Measurements from ENCODE around the gene PHTF1. TPM values are rescaled to one million over a fixed set of nuclear protein-coding genes. Genes with fewer than 3 reads are reported as not detected.

Gene PHTF1
- total and polyA plus RNA-seq, 9 donors: 4.5 to 28.6 (median 9.7) TPM

GRCh38 chr1:113691184-113691583, 68.1 kb downstream of the PHTF1 start:
- DNase-seq: no peak
- Histone ChIP-seq H3K27ac (no peak overlapping the region), H3K27me3 (no peaks in the 10 kb centered on the region), H3K4me3 (no peak overlapping the region), H3K9me3 (no peaks in the 10 kb centered on the region), H3K4me1 (ENCODE audit: insufficient read depth) (no peaks in the 10 kb centered on the region), H3K36me3 (no peaks in the 10 kb centered on the region)
- WGBS, 3 donors: 92 to 96% (median 94%) methylated on average over 2 of the region's 2 CpGs
- intact Hi-C loops (cut with DNase I): no loop called here
- TF ChIP-seq, protein P1, sequence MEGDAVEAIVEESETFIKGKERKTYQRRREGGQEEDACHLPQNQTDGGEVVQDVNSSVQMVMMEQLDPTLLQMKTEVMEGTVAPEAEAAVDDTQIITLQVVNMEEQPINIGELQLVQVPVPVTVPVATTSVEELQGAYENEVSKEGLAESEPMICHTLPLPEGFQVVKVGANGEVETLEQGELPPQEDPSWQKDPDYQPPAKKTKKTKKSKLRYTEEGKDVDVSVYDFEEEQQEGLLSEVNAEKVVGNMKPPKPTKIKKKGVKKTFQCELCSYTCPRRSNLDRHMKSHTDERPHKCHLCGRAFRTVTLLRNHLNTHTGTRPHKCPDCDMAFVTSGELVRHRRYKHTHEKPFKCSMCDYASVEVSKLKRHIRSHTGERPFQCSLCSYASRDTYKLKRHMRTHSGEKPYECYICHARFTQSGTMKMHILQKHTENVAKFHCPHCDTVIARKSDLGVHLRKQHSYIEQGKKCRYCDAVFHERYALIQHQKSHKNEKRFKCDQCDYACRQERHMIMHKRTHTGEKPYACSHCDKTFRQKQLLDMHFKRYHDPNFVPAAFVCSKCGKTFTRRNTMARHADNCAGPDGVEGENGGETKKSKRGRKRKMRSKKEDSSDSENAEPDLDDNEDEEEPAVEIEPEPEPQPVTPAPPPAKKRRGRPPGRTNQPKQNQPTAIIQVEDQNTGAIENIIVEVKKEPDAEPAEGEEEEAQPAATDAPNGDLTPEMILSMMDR (IDR thresholded peaks at IDR 0.05): no peak
- no peak for TF ChIP-seq EP300 (IDR thresholded peaks at IDR 0.05)
- TF ChIP-seq POLR2A (IDR thresholded peaks at IDR 0.05): no peak

GRCh38 chr1:113686891-113687618, 72.2 kb downstream of the PHTF1 start:
- intact Hi-C loops (cut with DNase I): loop anchor here in 1 of 4 donors (10.0 kb wide), 2 partner anchors 218 to 542 kb away; partner anchors contain the start of genes AP4B1 and DCLRE1B
- H3K27me3 ChIP-seq: no peaks in the 10 kb centered on the region
- H3K36me3 ChIP-seq: no peaks in the 10 kb centered on the region
- peaks cover 3% of the 10 kb centered on the region for H3K4me1 ChIP-seq (ENCODE audit: insufficient read depth)
- 84% methylated on average over 3 of the region's 3 CpGs for WGBS, 3 donors
- no peak overlapping the region for H3K4me3 ChIP-seq
- no peak overlapping the region for H3K27ac ChIP-seq
- DNase-seq: no peak
- TF ChIP-seq EP300 (IDR thresholded peaks at IDR 0.05) (no peak), POLR2A (IDR thresholded peaks at IDR 0.05) (no peak)
- TF ChIP-seq, protein P1 (IDR thresholded peaks at IDR 0.05): no peak
- H3K9me3 ChIP-seq: no peaks in the 10 kb centered on the region

- peak overlapping the region; percentile 48 to 74 for H3K27ac ChIP-seq
- peaks cover 3% of the 10 kb centered on the region for H3K4me1 ChIP-seq (ENCODE audit: insufficient read depth)
- peak; percentile 73 to 87 (median 77) for DNase-seq
- H3K36me3 ChIP-seq: no peaks in the 10 kb centered on the region
- 11 to 24% (median 12%) methylated on average over 6 of the region's 6 CpGs for WGBS, 3 donors
- no peak overlapping the region for H3K4me3 ChIP-seq
- intact Hi-C loops (cut with DNase I): loop anchor here in 2 of 4 donors (5.0 to 10.0 kb wide), 4 partner anchors 221 to 1977 kb away; partner anchors contain the start of genes AP4B1 (in 1 of the 2) and DCLRE1B (in 1 of the 2)
- H3K9me3 ChIP-seq: no peaks in the 10 kb centered on the region
- H3K27me3 ChIP-seq: no peaks in the 10 kb centered on the region
- no peak for TF ChIP-seq POLR2A (IDR thresholded peaks at IDR 0.05)
- TF ChIP-seq, protein P1 (IDR thresholded peaks at IDR 0.05): no peak
Measured at GRCh38 chr1:113684153-113684541, 75.1 kb downstream of the PHTF1 start.

DNA sequence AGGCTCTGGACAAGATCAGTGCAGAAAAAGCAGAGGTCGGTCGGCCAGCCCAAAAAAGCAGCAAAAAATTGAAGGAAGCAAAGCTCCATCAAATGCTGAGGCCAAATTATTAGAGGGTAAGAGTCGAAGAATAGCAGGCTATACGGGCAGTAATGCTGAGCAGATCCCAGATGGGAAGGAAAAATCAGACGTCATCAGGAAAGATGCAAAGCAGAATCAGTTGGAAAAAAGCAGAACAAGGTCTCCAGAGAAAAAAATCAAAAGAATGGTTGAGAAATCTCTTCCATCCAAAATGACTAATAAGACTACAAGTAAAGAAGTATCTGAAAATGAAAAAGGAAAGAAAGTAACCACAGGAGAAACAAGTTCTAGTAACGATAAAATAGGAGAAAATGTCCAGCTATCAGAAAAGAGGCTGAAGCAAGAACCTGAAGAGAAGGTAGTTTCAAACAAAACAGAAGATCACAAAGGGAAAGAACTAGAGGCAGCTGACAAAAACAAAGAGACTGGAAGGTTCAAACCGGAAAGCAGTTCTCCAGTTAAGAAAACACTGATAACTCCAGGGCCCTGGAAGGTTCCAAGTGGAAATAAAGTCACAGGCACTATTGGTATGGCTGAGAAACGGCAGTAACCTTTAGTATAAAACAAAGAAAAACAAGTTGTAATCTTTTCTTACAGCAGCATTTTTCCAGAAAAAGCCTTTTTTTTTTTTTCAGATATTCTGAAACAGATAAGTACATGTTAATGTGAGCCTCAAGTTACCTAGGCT, 75.7 kb downstream of the PHTF1 start:
- H3K9me3 ChIP-seq: no peaks in the 10 kb centered on the region
- intact Hi-C loops (cut with DNase I): loop anchor here in 2 of 4 donors (5.0 to 10.0 kb wide), 4 partner anchors 221 to 1976 kb away; partner anchors contain the start of genes AP4B1 (in 1 of the 2) and DCLRE1B (in 1 of the 2)
- no peak overlapping the region for H3K4me3 ChIP-seq
- peak in 2 of 5 donors; percentile 18 to 19 for DNase-seq
- no peaks in the 10 kb centered on the region for H3K27me3 ChIP-seq
- peaks cover 3% of the 10 kb centered on the region for H3K4me1 ChIP-seq (ENCODE audit: insufficient read depth)
- TF ChIP-seq POLR2A (IDR thresholded peaks at IDR 0.05) (no peak), EP300 (IDR thresholded peaks at IDR 0.05) (no peak)
- TF ChIP-seq, protein P1 (IDR thresholded peaks at IDR 0.05): no peak
- WGBS, 3 donors: 29 to 32% (median 30%) methylated on average over 8 of the region's 8 CpGs
- H3K27ac ChIP-seq: peak overlapping the region; percentile 48 to 74
- H3K36me3 ChIP-seq: no peaks in the 10 kb centered on the region
